ENCODE measurements around the gene RHOG.

DNA sequence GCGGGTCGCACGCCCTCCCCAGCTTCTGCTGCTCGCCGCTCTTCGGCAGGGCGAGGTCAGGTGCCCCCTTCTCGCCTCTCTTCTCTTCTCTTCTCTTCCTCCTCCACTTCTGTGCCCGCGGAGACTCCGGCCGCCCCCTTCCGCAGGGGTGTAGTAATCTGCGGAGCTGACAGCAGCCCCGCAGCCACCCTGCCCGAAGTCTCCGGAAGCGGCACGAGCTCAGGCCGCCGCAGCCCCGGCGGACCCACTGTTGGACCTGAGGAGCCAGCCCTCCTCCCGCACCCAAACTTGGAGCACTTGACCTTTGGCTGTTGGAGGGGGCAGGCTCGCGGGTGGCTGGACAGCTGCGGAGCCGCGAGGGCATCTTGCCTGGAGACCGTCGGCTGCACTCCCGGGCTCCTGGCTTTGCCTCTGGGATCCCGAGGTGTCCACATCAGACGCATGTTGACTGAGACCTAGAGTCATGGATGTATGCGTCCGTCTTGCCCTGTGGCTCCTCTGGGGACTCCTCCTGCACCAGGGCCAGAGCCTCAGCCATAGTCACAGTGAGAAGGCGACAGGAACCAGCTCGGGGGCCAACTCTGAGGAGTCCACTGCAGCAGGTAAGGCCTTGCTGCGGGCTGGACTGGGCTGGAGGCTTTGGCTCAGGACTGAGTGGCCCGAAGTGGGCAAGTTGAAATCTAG is 15.2 kb upstream of the RHOG start:
- TF ChIP-seq EP300 (IDR thresholded peaks at IDR 0.05; ENCODE audit: borderline replicate concordance), result no peak
- no peak for TF ChIP-seq TAF1 (IDR thresholded peaks at IDR 0.05; ENCODE audit: low read depth)
